Fibroblast of lung (primary cell): ENCODE results near the gene OPRD1.

Experiments
- EZH2 ChIP-seq: IDR thresholded peaks from 2 replicates; pipeline ENCODE4 v1.5.1; 2012; ENCODE audit warnings: low read length, control low read depth, mild to moderate bottlenecking; ENCODE audit errors: missing control alignments
- TF ChIP-seq, protein P1 (sequence below), 2 donors: IDR thresholded peaks in 1 of 2; conservative IDR thresholded peaks in 1 of 2; 1 replicate in 1 of 2; 2 replicates in 1 of 2; pipeline ENCODE4 v1.5.1; 2011 to 2012; ENCODE audit warnings: low read length in 2 of 2, control low read depth in 1 of 2, inconsistent platforms in 1 of 2, low read depth in 1 of 2, mild to moderate bottlenecking in 1 of 2

DNA sequence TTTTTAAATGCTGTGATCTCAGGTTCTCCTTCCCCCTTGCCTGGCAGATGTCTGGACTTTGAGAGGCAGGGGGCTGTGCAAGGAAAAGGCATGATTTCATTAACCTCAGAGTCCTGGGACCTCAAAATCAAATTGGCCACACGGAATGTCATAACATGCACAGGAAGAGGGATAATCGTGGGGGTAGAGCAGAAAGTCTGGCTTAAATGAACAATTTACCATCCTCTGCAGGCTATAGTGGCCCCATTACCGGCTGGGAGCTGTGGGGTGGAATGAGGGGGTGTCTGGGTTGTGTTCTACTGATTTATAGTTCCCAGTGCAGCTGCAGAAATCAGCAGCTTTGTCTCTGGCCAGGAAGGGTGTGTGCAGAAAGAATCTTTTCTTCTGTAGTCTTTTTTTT, 10.8 kb downstream of the OPRD1 start:
- TF ChIP-seq, protein P1, sequence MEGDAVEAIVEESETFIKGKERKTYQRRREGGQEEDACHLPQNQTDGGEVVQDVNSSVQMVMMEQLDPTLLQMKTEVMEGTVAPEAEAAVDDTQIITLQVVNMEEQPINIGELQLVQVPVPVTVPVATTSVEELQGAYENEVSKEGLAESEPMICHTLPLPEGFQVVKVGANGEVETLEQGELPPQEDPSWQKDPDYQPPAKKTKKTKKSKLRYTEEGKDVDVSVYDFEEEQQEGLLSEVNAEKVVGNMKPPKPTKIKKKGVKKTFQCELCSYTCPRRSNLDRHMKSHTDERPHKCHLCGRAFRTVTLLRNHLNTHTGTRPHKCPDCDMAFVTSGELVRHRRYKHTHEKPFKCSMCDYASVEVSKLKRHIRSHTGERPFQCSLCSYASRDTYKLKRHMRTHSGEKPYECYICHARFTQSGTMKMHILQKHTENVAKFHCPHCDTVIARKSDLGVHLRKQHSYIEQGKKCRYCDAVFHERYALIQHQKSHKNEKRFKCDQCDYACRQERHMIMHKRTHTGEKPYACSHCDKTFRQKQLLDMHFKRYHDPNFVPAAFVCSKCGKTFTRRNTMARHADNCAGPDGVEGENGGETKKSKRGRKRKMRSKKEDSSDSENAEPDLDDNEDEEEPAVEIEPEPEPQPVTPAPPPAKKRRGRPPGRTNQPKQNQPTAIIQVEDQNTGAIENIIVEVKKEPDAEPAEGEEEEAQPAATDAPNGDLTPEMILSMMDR (conservative IDR thresholded peaks at IDR 0.05 in 1 of 2, IDR thresholded peaks at IDR 0.05 in 1 of 2; ENCODE audit: low read depth in 1 of 2, low read length in 2 of 2) = no peak
- no peak for TF ChIP-seq EZH2
